ENCODE measurements around the gene MPP4. TPM values are rescaled to one million over a fixed set of nuclear protein-coding genes. Genes with fewer than 3 reads are reported as not detected.
"Not testable (repeated sequence)": the region's sequence is repeated elsewhere in the genome, so short reads cannot be mapped to it uniquely, and the experiment has no call there.

The MPP4 gene
- total RNA-seq, 2 donors from 2014 or later: not detected

- no peak for DNase-seq
Observed at GRCh38 chr2:201701646-201702045, 3.2 kb upstream of the MPP4 start.

GRCh38 chr2:201699416-201699815 lies 972 bp upstream of the MPP4 start:
- Mint-ChIP-seq H3K27me3 (ENCODE audit: low read depth) (no peaks in the 10 kb centered on the region), H3K9me3 (no peaks in the 10 kb centered on the region), H3K4me1 (ENCODE audit: low read depth) (peaks cover 8% of the 10 kb centered on the region), H3K27ac (no peak overlapping the region), H3K4me3 (no peak overlapping the region), H3K36me3 (ENCODE audit: insufficient read depth in 2 of 2) (peaks cover 0 to 5% of the 10 kb centered on the region in 2 donors)
- DNase-seq (no peak), ATAC-seq (replicated peaks in 1 of 2) (no peak)

More at GRCh38 chr2:201701646-201702045, 3.2 kb upstream of the MPP4 start:
- Mint-ChIP-seq H3K9me3 (no peaks in the 10 kb centered on the region), H3K27ac (no peak overlapping the region), H3K27me3 (ENCODE audit: low read depth) (no peaks in the 10 kb centered on the region), H3K4me3 (no peak overlapping the region), H3K36me3 (ENCODE audit: insufficient read depth in 2 of 2) (peaks cover 0 to 5% of the 10 kb centered on the region in 2 donors), H3K4me1 (ENCODE audit: low read depth) (peaks cover 8% of the 10 kb centered on the region)
- no peak for ATAC-seq (replicated peaks in 1 of 2)

DNA sequence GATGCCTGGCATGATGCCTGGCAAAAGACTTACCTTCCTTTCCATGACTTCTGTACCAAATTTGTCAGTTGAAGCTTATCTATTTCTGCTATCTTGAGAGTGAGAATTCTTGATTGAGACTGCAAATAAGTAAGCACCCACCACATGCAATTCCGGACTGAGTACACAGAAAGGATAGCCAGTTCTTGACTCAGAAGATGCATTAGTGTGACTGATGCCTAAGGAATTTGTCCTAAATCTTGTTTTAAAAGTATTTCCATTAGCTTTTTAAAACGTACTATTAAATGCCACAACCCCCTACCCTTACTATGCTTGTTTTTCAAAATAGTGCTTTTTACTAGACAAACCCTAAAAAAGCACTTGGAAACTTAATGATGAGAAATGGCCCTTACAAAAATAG lies 545 bp downstream of the MPP4 start:
- H3K4me1 Mint-ChIP-seq (ENCODE audit: low read depth): peaks cover 8% of the 10 kb centered on the region

DNA sequence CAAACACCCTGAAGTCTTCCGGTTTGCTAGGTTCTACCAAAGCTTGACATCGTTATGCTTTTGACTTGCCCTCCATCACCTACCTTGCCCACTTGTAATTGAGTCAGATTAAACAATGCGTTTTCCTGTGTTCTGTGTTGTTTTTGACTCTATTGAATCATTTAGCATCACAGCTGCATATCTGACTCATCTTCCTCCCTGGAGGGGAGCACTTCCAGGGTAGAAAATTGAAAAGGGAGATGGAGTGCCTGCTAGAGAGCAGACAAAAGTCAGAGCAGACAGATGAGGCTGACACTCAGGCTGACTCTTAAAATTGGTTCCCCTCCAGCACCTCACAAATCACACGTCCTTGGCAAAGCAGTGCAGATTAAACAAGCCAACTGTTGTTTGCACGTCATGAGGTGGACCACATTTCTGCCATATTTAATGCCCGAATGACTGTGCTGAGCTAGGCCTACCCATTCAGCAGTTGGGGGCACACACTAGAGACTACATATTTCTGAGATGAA lies 2.2 kb downstream of the MPP4 start:
- H3K27me3 Mint-ChIP-seq (ENCODE audit: low read depth): no peaks in the 10 kb centered on the region
- ATAC-seq (replicated peaks in 1 of 2): peak in 1 of 2 donors; percentile 13
- H3K4me1 Mint-ChIP-seq (ENCODE audit: low read depth): peaks cover 8% of the 10 kb centered on the region

More for the DNA sequence above, 545 bp downstream of the MPP4 start:
- Mint-ChIP-seq H3K9me3 (no peaks in the 10 kb centered on the region), H3K4me3 (no peak overlapping the region), H3K27me3 (ENCODE audit: low read depth) (no peaks in the 10 kb centered on the region), H3K36me3 (ENCODE audit: insufficient read depth in 2 of 2) (no peaks in the 10 kb centered on the region), H3K27ac (no peak overlapping the region)
- no peak for DNase-seq
- no peak for ATAC-seq (replicated peaks in 1 of 2)

GRCh38 chr2:201685156-201685555 lies 13.3 kb downstream of the MPP4 start:
- no peak overlapping the region for H3K4me3 Mint-ChIP-seq
- H3K36me3 Mint-ChIP-seq (ENCODE audit: insufficient read depth in 2 of 2): no peaks in the 10 kb centered on the region
- DNase-seq: no peak
- H3K27me3 Mint-ChIP-seq (ENCODE audit: low read depth): peaks cover 11% of the 10 kb centered on the region
- no peak for ATAC-seq (replicated peaks in 1 of 2)
- H3K27ac Mint-ChIP-seq: no peak overlapping the region
- H3K9me3 Mint-ChIP-seq: no peaks in the 10 kb centered on the region
- no peaks in the 10 kb centered on the region for H3K4me1 Mint-ChIP-seq (ENCODE audit: low read depth)

More for the DNA sequence above, 2.2 kb downstream of the MPP4 start:
- no peak overlapping the region for H3K4me3 Mint-ChIP-seq
- H3K27ac Mint-ChIP-seq: no peak overlapping the region
- no peaks in the 10 kb centered on the region for H3K9me3 Mint-ChIP-seq
- no peaks in the 10 kb centered on the region for H3K36me3 Mint-ChIP-seq (ENCODE audit: insufficient read depth in 2 of 2)
- DNase-seq: no peak

- H3K4me3 Mint-ChIP-seq: no peak overlapping the region
- no peaks in the 10 kb centered on the region for H3K36me3 Mint-ChIP-seq (ENCODE audit: insufficient read depth in 2 of 2)
- peaks cover 11% of the 10 kb centered on the region for H3K27me3 Mint-ChIP-seq (ENCODE audit: low read depth)
- no peaks in the 10 kb centered on the region for H3K4me1 Mint-ChIP-seq (ENCODE audit: low read depth)
- peak; percentile 10 to 13 for DNase-seq
- H3K27ac Mint-ChIP-seq: no peak overlapping the region
- H3K9me3 Mint-ChIP-seq: no peaks in the 10 kb centered on the region
- no peak for ATAC-seq (replicated peaks in 1 of 2)
Observed at GRCh38 chr2:201680743-201681142, 17.7 kb downstream of the MPP4 start.

- no peak overlapping the region for H3K4me3 Mint-ChIP-seq
- DNase-seq (no peak), ATAC-seq (replicated peaks in 1 of 2) (no peak)
- no peaks in the 10 kb centered on the region for H3K36me3 Mint-ChIP-seq (ENCODE audit: insufficient read depth in 2 of 2)
- no peaks in the 10 kb centered on the region for H3K9me3 Mint-ChIP-seq
- no peak overlapping the region for H3K27ac Mint-ChIP-seq
- no peaks in the 10 kb centered on the region for H3K4me1 Mint-ChIP-seq (ENCODE audit: low read depth)
- H3K27me3 Mint-ChIP-seq (ENCODE audit: low read depth): peaks cover 11% of the 10 kb centered on the region
Observed at GRCh38 chr2:201678401-201678800, 20.0 kb downstream of the MPP4 start.

- no peak overlapping the region for H3K4me3 Mint-ChIP-seq
- ATAC-seq (replicated peaks in 1 of 2) (no peak), DNase-seq (no peak)
- no peak overlapping the region for H3K27ac Mint-ChIP-seq
- no peaks in the 10 kb centered on the region for H3K27me3 Mint-ChIP-seq (ENCODE audit: low read depth)
- no peaks in the 10 kb centered on the region for H3K9me3 Mint-ChIP-seq
- no peaks in the 10 kb centered on the region for H3K36me3 Mint-ChIP-seq (ENCODE audit: insufficient read depth in 2 of 2)
- H3K4me1 Mint-ChIP-seq (ENCODE audit: low read depth): no peaks in the 10 kb centered on the region
Observed at GRCh38 chr2:201675454-201675853, 23.0 kb downstream of the MPP4 start.

- no peak overlapping the region for H3K4me3 Mint-ChIP-seq
- DNase-seq (no peak), ATAC-seq (replicated peaks in 1 of 2) (no peak)
- no peaks in the 10 kb centered on the region for H3K9me3 Mint-ChIP-seq
- H3K27me3 Mint-ChIP-seq (ENCODE audit: low read depth): no peaks in the 10 kb centered on the region
- H3K27ac Mint-ChIP-seq: no peak overlapping the region
- no peaks in the 10 kb centered on the region for H3K4me1 Mint-ChIP-seq (ENCODE audit: low read depth)
- H3K36me3 Mint-ChIP-seq (ENCODE audit: insufficient read depth in 2 of 2): no peaks in the 10 kb centered on the region
Observed at GRCh38 chr2:201674794-201675193, 23.6 kb downstream of the MPP4 start.

DNA sequence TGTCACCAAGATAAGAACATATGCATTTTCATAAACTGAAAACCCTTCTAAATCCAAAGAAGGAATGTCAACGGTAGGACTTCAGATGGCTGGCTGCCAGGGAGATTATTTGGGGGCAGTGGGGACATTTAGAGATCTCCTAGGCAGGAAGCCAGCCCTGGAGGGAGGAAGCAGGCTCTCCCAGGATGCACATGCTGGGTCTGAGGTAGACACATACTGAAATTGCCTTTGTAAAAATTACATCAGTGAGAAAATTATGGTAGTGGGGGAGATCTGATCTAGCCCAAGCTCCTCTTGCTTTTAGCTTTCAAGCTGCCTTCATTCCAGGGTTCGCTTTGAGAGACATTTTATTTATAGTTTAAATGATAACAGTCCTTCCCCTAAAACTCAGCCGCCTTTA lies 24.1 kb downstream of the MPP4 start:
- H3K4me1 Mint-ChIP-seq (ENCODE audit: low read depth): no peaks in the 10 kb centered on the region
- H3K9me3 Mint-ChIP-seq: no peaks in the 10 kb centered on the region
- no peak for ATAC-seq (replicated peaks in 1 of 2)

GRCh38 chr2:201673546-201673945 lies 24.9 kb downstream of the MPP4 start:
- Mint-ChIP-seq H3K4me3 (no peak overlapping the region), H3K36me3 (ENCODE audit: insufficient read depth in 2 of 2) (no peaks in the 10 kb centered on the region), H3K27ac (no peak overlapping the region), H3K4me1 (ENCODE audit: low read depth) (no peaks in the 10 kb centered on the region), H3K27me3 (ENCODE audit: low read depth) (no peaks in the 10 kb centered on the region), H3K9me3 (no peaks in the 10 kb centered on the region)
- ATAC-seq (replicated peaks in 1 of 2): no peak
- DNase-seq: no peak

More for the DNA sequence above, 24.1 kb downstream of the MPP4 start:
- DNase-seq: no peak
- Mint-ChIP-seq H3K27me3 (ENCODE audit: low read depth) (no peaks in the 10 kb centered on the region), H3K27ac (no peak overlapping the region), H3K36me3 (ENCODE audit: insufficient read depth in 2 of 2) (no peaks in the 10 kb centered on the region), H3K4me3 (no peak overlapping the region)

DNA sequence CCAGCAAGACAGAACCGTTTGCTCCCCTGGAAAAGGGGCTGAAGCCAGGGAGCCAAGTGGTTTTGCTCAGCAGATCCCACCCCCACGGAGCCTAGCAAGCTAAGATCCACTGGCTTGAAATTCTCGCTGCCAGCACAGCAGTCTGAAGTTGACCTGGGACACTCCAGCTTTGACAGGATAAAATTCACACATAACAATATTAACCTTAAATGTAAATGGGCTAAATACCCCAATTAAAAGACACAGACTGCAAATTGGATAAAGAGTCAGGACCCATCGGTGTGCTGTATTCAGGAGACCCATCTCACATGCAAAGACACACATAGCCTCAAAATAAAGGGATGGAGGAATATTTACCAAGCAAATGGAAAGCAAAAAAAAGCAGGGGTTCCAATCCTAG lies 27.2 kb downstream of the MPP4 start:
- DNase-seq; H3K4me3 Mint-ChIP-seq; H3K36me3 Mint-ChIP-seq (ENCODE audit: insufficient read depth in 2 of 2); H3K4me1 Mint-ChIP-seq (ENCODE audit: low read depth); H3K27ac Mint-ChIP-seq; ATAC-seq (replicated peaks in 1 of 2); H3K27me3 Mint-ChIP-seq (ENCODE audit: low read depth); H3K9me3 Mint-ChIP-seq: not testable (repeated sequence)

DNA sequence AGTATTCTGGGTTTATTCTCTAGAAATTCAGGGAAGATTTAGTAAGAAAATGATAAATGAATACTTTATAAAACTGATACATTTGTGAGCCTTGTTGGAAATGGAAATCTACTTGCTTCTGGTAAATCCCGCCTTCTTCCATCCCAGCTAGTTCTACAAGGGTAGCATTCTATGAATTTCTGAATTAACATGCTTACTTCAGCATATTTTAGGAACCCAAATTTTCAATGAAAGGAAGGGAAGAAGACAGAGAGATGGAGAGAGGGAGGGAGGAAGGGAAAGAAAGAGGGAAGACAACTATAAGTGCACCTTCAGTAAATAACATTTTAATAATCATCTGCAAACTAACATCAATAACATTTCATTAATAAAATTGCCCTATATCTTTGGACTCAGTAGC lies 28.6 kb downstream of the MPP4 start:
- H3K4me1 Mint-ChIP-seq (ENCODE audit: low read depth): no peaks in the 10 kb centered on the region
- no peaks in the 10 kb centered on the region for H3K27me3 Mint-ChIP-seq (ENCODE audit: low read depth)
- DNase-seq: no peak
- H3K27ac Mint-ChIP-seq: no peak overlapping the region
- ATAC-seq (replicated peaks in 1 of 2): no peak
- no peak overlapping the region for H3K4me3 Mint-ChIP-seq
- no peaks in the 10 kb centered on the region for H3K36me3 Mint-ChIP-seq (ENCODE audit: insufficient read depth in 2 of 2)
- H3K9me3 Mint-ChIP-seq: no peaks in the 10 kb centered on the region

GRCh38 chr2:201668402-201668910 lies 30.0 kb downstream of the MPP4 start:
- Mint-ChIP-seq H3K27ac (no peak overlapping the region), H3K4me1 (ENCODE audit: low read depth) (no peaks in the 10 kb centered on the region), H3K27me3 (ENCODE audit: low read depth) (no peaks in the 10 kb centered on the region), H3K4me3 (no peak overlapping the region), H3K36me3 (ENCODE audit: insufficient read depth in 2 of 2) (no peaks in the 10 kb centered on the region), H3K9me3 (no peaks in the 10 kb centered on the region)
- no peak for ATAC-seq (replicated peaks in 1 of 2)
- DNase-seq: no peak

All from activated T-cell treated with anti-CD3 and anti-CD28 coated beads, Interleukin-2, amount 50 U/mL, for 72 hours (primary cell).